Lung (tissue), 12 donors: ENCODE data around the gene SBF2. TPM values are rescaled to one million over a fixed set of nuclear protein-coding genes. Genes with fewer than 3 reads are reported as not detected.

Experiments
- ATAC-seq: fragments of 200-7000 bp; cut with Tn5 transposase; one replicate; pipeline ENCODE4 v1.9.1; 2020; ENCODE audit warnings: moderate number of reproducible peaks; ENCODE audit not compliant: insufficient read depth, low FRiP score
- DNase-seq, 3 donors: peaks; one replicate each; pipeline ENCODE4 v3.0.0-alpha.2; 2013 to 2017
- H3K27ac ChIP-seq, 2 donors: one replicate each; pipeline ENCODE4 v1.5.1; 2013; ENCODE audit warnings: mild to moderate bottlenecking in 2 of 2, moderate library complexity in 2 of 2, control low read depth in 1 of 2, inconsistent platforms in 1 of 2, low read depth in 1 of 2, low read length in 1 of 2
- H3K27me3 ChIP-seq, 3 donors: one replicate each; pipeline ENCODE4 v1.5.1; 2013; ENCODE audit warnings: low read length in 2 of 3; ENCODE audit not compliant: control insufficient read depth in 3 of 3, insufficient read depth in 3 of 3
- H3K36me3 ChIP-seq, 4 donors: one replicate each; pipeline ENCODE4 v1.5.1; 2013; ENCODE audit warnings: low read length in 4 of 4, mild to moderate bottlenecking in 1 of 4, moderate library complexity in 1 of 4; ENCODE audit not compliant: control insufficient read depth in 4 of 4, insufficient read depth in 4 of 4
- H3K4me1 ChIP-seq, 5 donors: one replicate each; pipeline ENCODE4 v1.5.1; 2013; ENCODE audit warnings: low read length in 5 of 5, mild to moderate bottlenecking in 2 of 5, moderate library complexity in 1 of 5; ENCODE audit not compliant: control insufficient read depth in 5 of 5, insufficient read depth in 5 of 5
- H3K4me3 ChIP-seq: one replicate; pipeline ENCODE4 v1.5.1; 2013; ENCODE audit warnings: mild to moderate bottlenecking, control low read depth, moderate library complexity
- H3K9ac ChIP-seq, 2 donors: one replicate each; pipeline ENCODE4 v1.5.1; 2013; ENCODE audit warnings: low read length in 2 of 2, control low read depth in 1 of 2; ENCODE audit not compliant: insufficient read depth in 1 of 2
- H3K9me3 ChIP-seq, 4 donors: one replicate each; pipeline ENCODE4 v1.5.1; 2013; ENCODE audit warnings: low read length in 3 of 4, mild to moderate bottlenecking in 1 of 4, moderate library complexity in 1 of 4; ENCODE audit not compliant: control insufficient read depth in 4 of 4, insufficient read depth in 3 of 4
- CTCF ChIP-seq: IDR thresholded peaks from 2 replicates; pipeline ENCODE4 v1.5.1; 2012; ENCODE audit warnings: mild to moderate bottlenecking; ENCODE audit errors: control extremely low read depth, extremely low read depth
- WGBS, 2 donors: extraction: QIAGEN DNeasy Blood & Tissue Kit; methylation state at CpG; one replicate each; pipeline ENCODE4 v1.1.7; 2013; 5-methylcytosine and 5-hydroxymethylcytosine counted together
- polyA plus RNA-seq, 2 donors: library from polyadenylated mRNA; stranded (reverse); fragments of 200-250 nt; gene quantifications; one replicate each; pipeline ENCODE4 v1.2.1, GENCODE V29; 2013
- total RNA-seq, 2 donors: library from RNA; depleted of rRNA in 1 of 2; stranded (reverse); fragments of >200 nt in 1 of 2; gene quantifications; one replicate each; pipeline ENCODE4 v1.2.1, GENCODE V29; 2014 to 2021
- donor health status: control.
- donor health status: control.
- donor health status: Bipolar disorder and iron deficiency.
- donor health status: healthy.
- donor health status: DM: yes; HTN: yes; CAD: no.

The SBF2 gene
- total and polyA plus RNA-seq, 4 donors: 4.4 to 104 (median 24.9) TPM

GRCh38 chr11:10247011-10247410 lies 47.0 kb downstream of the SBF2 start:
- Histone ChIP-seq H3K27me3 (no peaks in the 10 kb centered on the region), H3K4me1 (no peaks in the 10 kb centered on the region), H3K27ac (no peak overlapping the region), H3K4me3 (no peak overlapping the region), H3K9ac (no peak overlapping the region), H3K36me3 (peaks cover 0 to 6% (median 1%) of the 10 kb centered on the region in 4 donors), H3K9me3 (no peaks in the 10 kb centered on the region)
- DNase-seq (no peak), ATAC-seq (no peak)
- TF ChIP-seq CTCF: no peak
- WGBS, 2 donors: 83 to 86% methylated on average over 2 of the region's 2 CpGs

GRCh38 chr11:10243896-10244575 lies 50.0 kb downstream of the SBF2 start:
- Histone ChIP-seq H3K36me3 (peaks cover 0 to 6% (median 1%) of the 10 kb centered on the region in 4 donors), H3K9ac (no peak overlapping the region), H3K9me3 (no peaks in the 10 kb centered on the region), H3K27ac (no peak overlapping the region), H3K4me1 (peaks cover 0 to 3% (median 0%) of the 10 kb centered on the region in 5 donors), H3K4me3 (no peak overlapping the region), H3K27me3 (no peaks in the 10 kb centered on the region)
- DNase-seq (no peak), ATAC-seq (no peak)
- 97 to 99% methylated on average over 2 of the region's 2 CpGs for WGBS, 2 donors
- no peak for TF ChIP-seq CTCF

- Histone ChIP-seq H3K27me3 (no peaks in the 10 kb centered on the region), H3K9ac (no peak overlapping the region), H3K36me3 (peaks cover 0 to 4% (median 0%) of the 10 kb centered on the region in 4 donors), H3K4me1 (peaks cover 0 to 4% (median 0%) of the 10 kb centered on the region in 5 donors), H3K9me3 (peaks cover 0 to 4% (median 0%) of the 10 kb centered on the region in 4 donors), H3K27ac (no peak overlapping the region), H3K4me3 (no peak overlapping the region)
- DNase-seq: no peak
- TF ChIP-seq CTCF: no peak
- WGBS, 2 donors: 95 to 97% methylated on average over 1 of the region's 1 CpG
- no peak for ATAC-seq
Observed at GRCh38 chr11:10236840-10237239, 57.2 kb downstream of the SBF2 start.

GRCh38 chr11:10233581-10233980 lies 60.4 kb downstream of the SBF2 start:
- H3K4me1 ChIP-seq: peaks cover 0 to 3% (median 0%) of the 10 kb centered on the region in 5 donors
- ATAC-seq (no peak), DNase-seq (no peak)
- H3K36me3 ChIP-seq: peaks cover 0 to 4% (median 0%) of the 10 kb centered on the region in 4 donors
- 77 to 82% methylated on average over 2 of the region's 2 CpGs for WGBS, 2 donors
- H3K9ac ChIP-seq: no peak overlapping the region
- peaks cover 0 to 4% (median 1%) of the 10 kb centered on the region in 4 donors for H3K9me3 ChIP-seq
- H3K27me3 ChIP-seq: no peaks in the 10 kb centered on the region
- no peak for TF ChIP-seq CTCF
- no peak overlapping the region for H3K4me3 ChIP-seq
- H3K27ac ChIP-seq: no peak overlapping the region
